ENCODE data around the gene SPG7. TPM values are rescaled to one million over a fixed set of nuclear protein-coding genes. Genes with fewer than 3 reads are reported as not detected.
"Not testable (repeated sequence)": the region's sequence is repeated elsewhere in the genome, so short reads cannot be mapped to it uniquely, and the experiment has no call there.

SPG7 gene
- polyA plus RNA-seq (2013, experiment 1 of 2; ENCODE audit: insufficient read length), result 49.9 TPM
- polyA plus RNA-seq (2013, experiment 2 of 2; ENCODE audit: insufficient read length), result 42.4 TPM

DNA sequence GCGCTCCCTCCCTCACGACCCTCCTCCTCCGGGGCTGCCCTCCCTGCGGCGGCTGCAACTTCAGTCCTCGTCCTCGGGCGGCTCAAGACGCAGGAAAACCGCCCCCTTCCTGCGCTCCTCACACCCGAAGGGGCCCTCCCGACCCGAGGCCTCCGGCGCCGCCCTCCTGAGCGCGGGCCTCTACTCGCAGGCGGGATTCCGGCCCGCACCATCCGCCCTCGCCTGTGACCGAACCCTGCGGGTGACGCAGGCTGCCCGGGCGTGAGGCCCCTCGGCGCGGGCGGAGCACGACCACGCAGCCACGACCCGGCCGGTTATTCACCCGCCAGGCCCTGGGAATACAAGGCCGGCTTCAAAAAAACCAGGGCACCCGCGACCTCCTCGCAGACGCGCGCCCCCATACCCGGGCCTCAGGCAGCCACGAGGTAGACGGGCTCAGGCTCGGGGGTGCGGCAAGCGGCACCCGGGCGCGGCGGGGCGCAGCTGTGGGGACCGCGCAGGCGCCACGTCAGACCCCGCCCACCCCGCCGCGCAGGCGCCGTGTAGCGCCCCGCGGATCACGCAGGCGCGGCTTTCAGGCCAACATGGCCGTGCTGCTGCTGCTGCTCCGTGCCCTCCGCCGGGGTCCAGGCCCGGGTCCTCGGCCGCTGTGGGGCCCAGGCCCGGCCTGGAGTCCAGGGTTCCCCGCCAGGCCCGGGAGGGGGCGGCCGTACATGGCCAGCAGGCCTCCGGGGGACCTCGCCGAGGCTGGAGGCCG, at the start of gene SPG7:
SPG7 (plus strand) TSS at position 570 of the 757 bp plus-strand sequence; CDS start at position 585, 15 bp downstream.
- DNase-seq, result peak; percentile 82

- DNase-seq, result no peak
Observed at GRCh38 chr16:89458551-89458950, 49.7 kb upstream of the SPG7 start.

DNA sequence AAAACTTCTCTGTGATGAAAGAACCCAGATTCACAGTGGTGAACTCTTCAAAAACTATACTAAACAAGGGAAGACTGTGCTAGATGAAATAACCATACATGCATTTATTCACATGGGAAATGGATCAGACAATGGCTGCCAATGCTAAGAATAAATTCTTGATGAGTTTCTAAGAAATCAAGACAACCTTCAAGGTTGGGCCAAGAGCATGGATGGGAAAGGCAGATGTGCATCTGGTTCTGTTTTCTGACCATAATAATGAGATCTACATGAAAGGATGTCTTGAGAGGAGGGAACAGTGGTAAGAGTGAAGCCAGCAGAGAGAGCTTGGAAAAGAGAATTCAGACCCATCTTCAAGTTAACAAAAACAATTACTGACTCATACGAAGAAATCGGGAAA, 49.2 kb upstream of the SPG7 start:
- no peak for DNase-seq

DNA sequence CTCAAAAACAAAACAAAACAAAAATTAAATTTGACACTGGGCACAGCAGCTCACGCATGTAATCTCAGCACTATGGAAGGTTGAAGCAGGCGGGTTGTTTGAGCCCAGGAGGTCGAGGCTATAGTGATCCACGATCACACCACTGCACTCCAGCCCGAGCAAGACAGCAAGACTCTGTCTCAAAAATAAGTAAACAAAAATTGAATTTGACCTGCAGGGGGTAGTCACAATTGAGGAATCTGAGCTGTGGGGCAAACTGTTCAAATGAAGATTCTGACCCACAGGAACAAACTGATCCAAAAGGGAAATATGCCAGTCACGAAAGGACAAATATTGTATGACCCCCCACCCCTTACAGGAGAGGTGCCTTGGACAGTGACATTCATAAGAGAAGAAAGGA, 47.6 kb upstream of the SPG7 start:
- no peak for DNase-seq

- DNase-seq, result not testable (repeated sequence)
Observed at GRCh38 chr16:89461890-89462289, 46.3 kb upstream of the SPG7 start.

- not testable (repeated sequence) for DNase-seq
Observed at GRCh38 chr16:89462639-89463038, 45.6 kb upstream of the SPG7 start.

DNA sequence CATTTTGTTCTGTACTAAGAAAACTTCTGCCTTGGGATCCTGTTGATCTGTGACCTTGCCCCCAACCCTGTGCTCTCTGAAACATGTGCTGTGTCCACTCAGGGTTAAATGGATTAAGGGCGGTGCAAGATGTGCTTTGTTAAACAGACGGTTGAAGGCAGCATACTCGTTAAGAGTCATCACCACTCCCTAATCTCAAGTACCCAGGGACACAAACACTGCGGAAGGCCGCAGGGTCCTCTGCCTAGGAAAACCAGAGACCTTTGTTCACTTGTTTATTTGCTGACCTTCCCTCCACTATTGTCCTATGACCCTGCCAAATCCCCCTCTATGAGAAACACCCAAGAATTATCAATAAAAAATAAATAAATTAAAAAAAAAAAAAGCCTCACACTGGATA, 44.9 kb upstream of the SPG7 start:
- not testable (repeated sequence) for DNase-seq

GRCh38 chr16:89466920-89467319, 41.3 kb upstream of the SPG7 start:
- no peak for DNase-seq

- no peak for DNase-seq
Observed at GRCh38 chr16:89467382-89467781, 40.8 kb upstream of the SPG7 start.

DNA sequence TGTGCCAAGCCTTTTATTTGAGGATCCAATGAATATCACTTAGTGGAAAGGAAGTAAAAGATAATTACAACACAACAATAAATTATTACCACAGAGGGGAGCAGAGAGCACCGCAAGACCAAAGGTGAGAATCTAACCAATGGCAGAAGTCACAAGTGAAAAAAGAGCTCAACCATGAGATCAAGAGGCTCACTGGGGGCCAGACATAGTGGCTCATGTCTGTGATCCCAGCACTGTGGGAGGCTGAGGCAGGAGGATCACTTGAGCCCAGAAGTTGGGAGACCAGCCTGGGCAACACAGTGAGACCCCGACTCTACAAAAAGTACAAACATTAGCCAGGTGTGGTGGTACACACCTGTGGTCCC, 35.5 kb upstream of the SPG7 start:
- no peak for DNase-seq

DNA sequence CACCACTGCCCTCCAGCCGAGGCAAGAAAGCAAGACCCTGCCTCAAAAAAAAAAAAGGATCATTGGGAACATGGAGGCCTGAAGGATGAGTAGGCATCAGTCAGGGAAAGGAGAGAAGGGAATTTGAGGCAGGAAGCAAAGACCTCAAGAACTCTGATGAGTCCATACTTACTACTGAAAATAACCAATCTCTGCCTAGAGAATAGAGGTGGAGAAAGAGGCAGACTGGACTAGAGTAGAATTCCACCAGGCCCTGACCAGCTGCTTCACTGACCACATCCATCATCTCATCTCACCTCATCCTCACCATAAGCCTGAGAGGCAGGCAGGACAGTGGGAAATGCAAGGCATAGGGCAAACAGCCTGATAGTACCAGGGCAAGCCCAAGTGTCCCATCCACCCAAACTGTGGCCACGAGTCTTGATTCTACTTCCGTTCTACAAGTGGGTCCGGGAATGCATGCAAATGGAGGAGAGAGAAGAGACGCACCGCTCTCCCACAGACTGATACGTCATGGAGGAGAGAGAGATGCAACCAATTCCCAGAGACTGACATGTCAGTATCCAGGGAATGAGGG, 35.0 kb upstream of the SPG7 start:
- no peak for DNase-seq

- peak; percentile 37 for DNase-seq
Observed at GRCh38 chr16:89473791-89474414, 34.3 kb upstream of the SPG7 start.

DNA sequence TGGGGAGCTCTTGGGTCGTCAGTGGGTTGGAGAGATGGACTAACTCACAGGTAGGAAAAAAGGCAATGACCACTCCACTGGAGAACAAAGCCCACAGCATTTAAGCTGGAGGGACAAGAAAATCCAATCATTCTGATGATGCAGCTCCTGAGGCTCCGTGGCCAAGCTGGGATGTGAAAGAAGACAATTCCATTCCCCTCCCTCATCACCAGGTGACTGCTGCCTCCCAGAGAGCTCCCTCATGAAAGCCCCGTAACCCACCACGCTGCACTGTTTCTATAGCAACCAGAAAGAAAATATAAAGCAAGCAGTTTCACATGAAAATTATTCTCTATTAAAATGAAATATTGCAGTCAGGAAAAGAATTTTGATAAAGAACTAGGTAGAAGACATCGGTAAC, 33.1 kb upstream of the SPG7 start:
- DNase-seq, result no peak

- no peak for DNase-seq
Observed at GRCh38 chr16:89476379-89476778, 31.8 kb upstream of the SPG7 start.

- no peak for DNase-seq
Observed at GRCh38 chr16:89476811-89477261, 31.4 kb upstream of the SPG7 start.

DNA sequence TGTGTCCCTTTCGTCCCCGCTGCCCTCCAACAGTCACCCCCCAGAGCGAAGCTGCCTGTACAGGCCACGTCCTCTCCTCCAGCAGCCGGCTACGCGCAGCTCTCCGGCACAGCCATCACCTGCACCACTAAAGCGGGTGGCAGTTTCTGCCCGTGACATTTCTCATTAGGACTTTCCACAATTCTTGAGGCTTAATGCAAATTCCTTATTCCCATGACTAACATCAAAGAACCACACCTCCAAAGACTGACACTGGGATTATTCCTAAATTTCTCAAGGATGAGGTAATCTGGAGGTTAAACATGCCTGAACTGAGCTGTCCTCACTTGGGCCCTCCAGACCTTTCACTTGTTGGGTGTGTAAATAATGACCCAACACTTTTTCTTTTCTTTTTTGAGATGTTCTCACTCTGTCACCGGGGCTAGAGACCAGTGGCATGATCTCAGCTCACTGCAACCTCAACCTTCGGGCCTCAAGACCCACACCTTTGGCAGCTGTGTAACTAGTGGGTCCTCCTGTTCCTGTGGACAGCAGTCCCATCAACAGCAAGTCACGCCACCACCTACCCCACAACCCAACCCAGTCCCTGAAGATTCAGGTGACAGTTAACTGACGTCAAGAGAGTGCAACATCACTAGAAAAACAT, 29.5 kb upstream of the SPG7 start:
- DNase-seq, result peak; percentile 83

- DNase-seq, result no peak
Observed at GRCh38 chr16:89481356-89481955, 26.7 kb upstream of the SPG7 start.

- peak; percentile 35 for DNase-seq
Observed at GRCh38 chr16:89482150-89482816, 25.9 kb upstream of the SPG7 start.

DNA sequence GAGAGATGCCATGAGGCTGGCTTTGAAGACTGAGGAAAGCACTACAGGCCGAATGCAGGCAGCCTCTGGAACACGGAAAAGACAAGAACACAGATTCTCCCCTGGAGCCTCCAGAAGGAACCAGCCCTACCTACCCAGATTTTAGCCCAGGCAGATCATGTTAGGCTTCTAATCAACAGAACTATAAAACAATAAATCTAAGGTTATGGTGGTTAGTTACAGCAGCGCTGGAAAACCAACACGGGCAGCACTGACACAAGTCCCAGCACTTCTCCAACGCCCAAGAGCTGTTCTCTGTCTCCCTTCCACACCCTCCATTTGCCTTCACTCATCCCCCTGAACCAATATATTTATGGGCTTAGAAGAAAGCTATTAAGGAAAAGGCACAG, 25.4 kb upstream of the SPG7 start:
- DNase-seq, result no peak

- DNase-seq, result no peak
Observed at GRCh38 chr16:89484041-89484501, 24.1 kb upstream of the SPG7 start.

DNA sequence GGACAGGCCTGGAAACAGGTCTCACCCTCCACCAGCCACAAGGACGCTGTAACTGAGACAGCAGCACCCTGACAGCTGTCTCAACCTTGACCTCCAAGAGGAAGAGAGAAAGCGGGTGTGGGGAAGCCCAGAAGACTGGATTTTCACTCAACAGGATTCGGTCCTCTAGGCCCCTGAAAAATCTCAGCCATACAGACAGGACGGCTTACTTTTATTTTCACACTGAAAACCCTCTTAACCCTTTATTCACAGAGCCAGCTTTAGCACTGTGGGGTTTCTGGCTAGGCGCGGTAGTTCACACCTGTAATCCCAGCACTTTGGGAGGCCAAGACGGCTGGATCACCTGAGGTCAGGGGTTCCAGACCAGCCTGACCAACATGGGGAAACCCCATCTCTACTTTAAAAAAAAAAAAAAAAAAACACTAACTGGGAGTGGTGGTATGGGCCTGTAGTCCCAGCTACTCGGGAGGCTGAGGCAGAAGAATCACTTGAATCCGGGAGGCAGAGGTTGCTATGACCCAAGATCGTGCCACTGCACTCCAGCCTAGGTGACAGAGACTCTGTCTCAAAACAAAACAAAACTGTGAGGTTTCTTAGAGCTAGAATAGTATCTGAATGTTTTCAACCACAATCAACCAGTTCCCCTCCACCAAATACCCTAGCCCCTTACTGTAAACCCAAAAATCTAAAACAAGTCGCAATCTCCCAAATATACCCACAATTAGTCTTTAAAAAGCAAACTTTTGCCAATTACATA, 23.1 kb upstream of the SPG7 start:
- no peak for DNase-seq

All from fibroblast of skin of back (primary cell).